HG03139 (cell line): ENCODE data around the gene FAM43A.

Experiments
- ATAC-seq: cut with Tn5 transposase; IDR thresholded peaks from one replicate; pipeline ENCODE4 v1.9.1; 2021; ENCODE audit not compliant: unreplicated experiment

The FAM43A gene

GRCh38 chr3:194707147-194707540 is 21.5 kb downstream of the FAM43A start:
- no peak for ATAC-seq

- ATAC-seq = no peak
These were observed 25.6 kb downstream of the FAM43A start for GRCh38 chr3:194711286-194711685.

DNA sequence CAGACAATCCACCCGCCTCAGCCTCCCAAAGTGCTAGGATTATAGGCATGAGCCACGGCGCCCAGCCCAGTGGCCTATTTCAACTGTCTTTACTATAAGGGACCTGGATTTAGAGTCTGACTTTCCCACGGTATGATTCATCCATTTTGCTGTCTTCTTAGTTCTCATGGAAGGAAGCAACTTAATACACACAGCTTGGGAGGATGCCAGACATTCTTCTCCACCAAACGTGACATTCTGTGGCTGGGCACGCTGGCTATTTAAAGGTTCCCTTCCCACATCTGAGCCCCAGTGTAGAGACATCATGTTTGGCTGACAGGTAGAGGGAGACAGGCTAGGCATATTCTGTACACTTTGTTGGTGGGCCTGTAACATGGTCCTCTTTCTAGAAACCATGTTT is 26.2 kb downstream of the FAM43A start:
- ATAC-seq = no peak

DNA sequence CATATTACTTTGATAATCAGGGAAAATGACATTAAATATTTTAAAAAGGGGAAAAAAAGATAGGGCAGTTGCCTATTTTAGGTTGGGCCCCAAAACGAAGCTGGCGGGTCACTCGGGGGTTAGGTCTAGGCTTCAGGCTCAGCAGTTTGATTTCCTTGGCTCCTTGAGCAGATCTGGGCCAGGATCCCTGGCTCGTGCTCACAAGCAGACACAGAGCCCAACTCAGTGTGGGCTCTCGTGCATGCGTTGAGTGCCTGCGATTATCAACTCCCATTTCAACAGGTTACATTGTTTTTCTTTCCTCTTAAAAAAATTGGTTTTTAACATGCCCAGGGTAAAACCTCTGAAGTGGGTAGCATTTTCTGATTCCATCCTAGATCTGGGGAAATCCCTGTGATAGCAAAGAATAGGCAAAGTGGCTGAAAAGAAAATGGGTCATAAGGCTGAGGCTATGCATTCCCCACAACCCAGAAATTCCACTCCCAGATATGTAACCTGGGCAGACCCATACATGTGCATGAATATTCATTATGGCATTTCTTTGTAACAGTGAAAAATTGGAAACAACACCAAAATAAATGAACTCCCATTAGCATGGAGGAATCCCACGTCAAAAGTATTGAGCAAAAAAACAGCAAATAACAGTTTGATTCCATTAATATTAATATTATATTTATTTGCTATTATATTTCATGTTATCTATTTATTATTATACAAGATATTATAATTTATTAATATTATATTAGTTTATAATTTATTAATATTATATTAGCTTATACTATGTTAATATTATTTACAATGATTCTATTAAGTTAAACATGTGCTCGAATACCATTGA is 27.8 kb downstream of the FAM43A start:
- no peak for ATAC-seq

DNA sequence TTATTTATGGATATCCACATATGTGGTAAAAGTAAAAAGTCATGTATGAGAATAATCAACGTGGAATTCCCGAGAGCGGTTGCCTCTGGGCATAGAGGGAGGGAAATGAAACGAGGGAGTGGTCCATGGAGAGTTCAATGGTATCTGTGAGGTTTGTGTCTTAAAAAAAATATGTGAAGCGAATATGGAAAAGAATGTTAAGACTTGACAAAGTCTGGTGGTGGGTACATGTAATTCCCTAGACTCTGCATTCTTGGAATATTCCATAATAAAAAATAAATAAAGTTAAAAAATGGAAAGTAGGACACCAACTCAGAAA is 28.4 kb downstream of the FAM43A start:
- ATAC-seq = no peak

DNA sequence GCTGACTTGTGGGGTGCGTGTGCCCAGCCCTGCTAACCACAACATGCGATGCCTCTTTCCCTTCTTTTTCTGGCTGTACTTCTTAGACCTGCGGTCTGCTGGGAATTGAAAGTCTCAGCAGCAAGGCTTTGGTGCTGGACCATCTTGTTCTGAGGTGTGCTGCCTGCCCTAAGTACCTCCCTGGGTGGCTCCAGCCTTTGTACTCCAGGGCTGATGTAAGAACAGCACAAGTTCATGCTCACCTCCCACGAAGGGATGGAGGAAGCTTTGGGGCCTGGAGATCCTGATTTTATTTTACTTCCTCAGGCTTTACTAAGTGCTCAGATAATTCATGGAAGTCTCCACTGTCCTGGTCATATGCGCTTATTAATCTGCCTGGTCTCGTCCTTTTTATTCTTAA is 28.9 kb downstream of the FAM43A start:
- no peak for ATAC-seq

DNA sequence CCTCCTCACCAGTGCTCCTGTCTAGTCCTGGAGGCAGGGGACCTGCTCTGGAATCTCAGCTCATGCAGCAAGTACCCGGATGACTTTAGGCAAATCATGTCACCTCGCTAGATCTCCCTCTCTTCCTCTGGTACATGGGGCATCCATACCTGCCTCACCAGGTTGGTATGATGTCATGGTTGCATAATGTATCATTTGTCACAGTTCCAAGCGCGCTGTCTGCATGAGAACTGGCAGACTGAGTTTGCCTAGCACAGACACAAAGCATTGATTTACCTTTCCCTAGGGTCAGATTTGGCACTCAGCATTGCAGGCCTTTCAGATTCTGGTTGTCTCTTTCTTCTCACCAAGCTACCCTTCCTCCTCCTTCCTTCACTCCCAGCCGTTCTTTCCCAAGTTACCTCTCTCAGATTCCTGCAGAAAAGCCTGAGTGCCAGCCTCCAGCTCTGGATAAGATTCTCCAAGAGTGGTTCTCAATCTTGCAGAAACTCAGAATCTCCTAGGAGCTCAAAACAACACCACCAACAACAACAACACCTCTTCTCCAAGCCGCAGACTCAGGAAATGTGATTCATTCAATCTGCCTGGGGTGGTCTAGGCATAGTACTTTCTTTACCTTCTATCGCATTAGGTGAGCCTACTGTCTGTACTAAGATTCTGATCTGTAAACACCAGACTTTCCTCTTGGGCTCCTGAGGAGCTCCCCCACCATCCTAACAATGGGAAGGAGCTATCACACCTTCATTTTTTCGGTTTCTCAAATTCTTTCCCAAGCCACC is 29.5 kb downstream of the FAM43A start:
- no peak for ATAC-seq

GRCh38 chr3:194718079-194718478 is 32.4 kb downstream of the FAM43A start:
- ATAC-seq = no peak

- no peak for ATAC-seq
These were observed 34.4 kb downstream of the FAM43A start for GRCh38 chr3:194720048-194720447.

GRCh38 chr3:194723846-194724618 is 38.3 kb downstream of the FAM43A start:
- ATAC-seq = no peak

GRCh38 chr3:194725346-194725745 is 39.7 kb downstream of the FAM43A start:
- no peak for ATAC-seq

DNA sequence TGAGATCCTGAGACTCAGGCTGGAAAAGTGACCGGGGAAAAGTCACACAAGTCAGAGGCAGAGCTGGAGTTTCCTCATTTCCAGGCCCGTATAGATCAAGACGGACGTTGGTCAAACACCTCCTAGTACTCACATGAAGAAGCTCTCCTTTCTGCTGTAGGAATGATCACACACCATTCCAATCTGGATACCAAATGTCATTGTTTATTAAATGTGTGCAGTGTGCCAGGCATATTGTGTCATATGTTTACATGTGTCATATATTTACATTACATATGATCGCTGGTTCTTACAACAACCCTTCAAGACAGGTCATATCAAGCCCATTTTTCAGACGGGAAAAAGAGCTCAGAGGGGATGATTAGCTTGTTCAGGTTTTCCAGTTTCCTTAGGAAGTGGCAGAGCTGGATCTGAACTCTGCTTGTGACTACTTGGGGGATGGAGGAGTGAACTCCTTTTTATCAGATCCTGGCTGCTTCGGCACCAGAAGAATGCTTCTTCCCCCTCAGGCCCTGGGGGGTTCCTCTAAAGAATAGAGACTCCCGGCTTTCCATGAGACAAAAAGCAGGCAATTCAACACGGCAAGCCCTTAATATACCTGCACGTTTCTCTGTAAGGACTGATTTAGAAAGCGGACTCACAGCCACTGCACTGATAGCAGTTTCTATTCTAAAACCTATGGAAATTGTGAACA is 41.9 kb downstream of the FAM43A start:
- no peak for ATAC-seq

- ATAC-seq = no peak
These were observed 43.3 kb downstream of the FAM43A start for GRCh38 chr3:194728986-194729385.

DNA sequence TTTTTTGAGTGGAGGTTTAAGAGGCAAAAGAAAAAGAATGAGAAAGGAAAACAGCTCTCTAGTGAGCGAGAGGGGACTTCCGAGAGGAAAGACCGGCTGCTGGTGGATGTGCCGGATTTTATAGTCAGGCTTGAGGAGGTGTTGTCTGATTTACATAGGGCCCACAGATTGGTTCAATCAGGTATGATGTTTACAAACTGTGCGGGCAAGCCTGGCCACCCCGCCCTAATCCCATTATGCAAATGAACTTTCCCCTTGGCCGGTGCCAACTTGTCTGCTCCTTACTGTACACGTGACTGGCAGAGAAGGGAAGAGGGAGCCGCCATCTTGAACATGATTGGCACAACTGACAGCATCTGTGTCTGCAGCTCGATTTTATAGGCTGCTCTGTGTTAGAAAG is 44.7 kb downstream of the FAM43A start:
- no peak for ATAC-seq

GRCh38 chr3:194731506-194732073 is 45.9 kb downstream of the FAM43A start:
- ATAC-seq = no peak

DNA sequence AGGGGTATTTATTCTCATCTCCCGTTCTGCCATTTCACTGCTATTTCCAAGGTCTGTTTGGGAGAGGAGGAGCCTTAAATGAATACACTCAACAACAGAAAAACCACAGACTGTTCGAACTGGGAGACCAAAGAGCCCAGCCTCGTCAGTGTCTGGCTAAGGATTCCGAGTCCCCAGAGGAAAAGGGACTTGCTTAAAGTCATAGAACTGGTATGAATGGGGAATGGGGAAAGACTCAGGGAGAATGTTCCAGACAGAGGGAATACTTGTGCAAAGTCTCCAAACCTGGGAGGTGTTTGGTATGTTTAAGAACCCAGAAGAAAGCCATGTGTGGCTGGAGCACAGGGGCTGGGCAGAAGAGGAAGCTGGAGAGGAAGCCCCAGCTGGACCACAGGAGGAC is 46.9 kb downstream of the FAM43A start:
- no peak for ATAC-seq

DNA sequence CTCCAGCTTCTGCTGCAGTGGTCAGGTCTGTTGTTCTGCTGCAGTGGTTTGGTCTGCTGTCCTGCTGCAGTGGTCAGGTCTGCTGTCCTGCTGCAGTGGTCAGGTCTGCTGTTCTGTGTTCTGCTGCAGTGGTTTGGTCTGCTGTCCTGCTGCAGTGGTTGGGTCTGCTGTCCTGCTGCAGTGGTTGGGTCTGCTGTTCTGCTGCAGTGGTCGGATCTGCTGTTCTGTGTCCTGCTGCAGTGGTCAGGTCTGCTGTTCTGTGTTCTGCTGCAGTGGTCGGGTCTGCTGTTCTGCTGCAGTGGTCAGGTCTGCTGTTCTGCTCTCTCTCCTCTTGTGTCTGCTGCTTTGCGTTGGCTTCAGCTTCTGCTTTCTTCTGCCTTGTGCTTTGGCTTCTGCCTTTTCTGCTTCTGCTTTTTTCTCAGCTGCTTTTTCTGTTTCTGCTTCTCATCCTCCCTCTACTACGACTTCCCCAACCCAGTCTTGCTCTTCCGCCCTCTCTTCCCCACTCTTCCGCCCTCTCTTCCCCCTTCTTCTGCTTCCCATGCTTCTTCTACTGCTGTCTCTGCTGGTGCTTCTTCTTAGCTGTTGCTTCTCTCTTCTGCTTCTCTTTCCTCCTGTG is 50.7 kb downstream of the FAM43A start:
- ATAC-seq = no peak

DNA sequence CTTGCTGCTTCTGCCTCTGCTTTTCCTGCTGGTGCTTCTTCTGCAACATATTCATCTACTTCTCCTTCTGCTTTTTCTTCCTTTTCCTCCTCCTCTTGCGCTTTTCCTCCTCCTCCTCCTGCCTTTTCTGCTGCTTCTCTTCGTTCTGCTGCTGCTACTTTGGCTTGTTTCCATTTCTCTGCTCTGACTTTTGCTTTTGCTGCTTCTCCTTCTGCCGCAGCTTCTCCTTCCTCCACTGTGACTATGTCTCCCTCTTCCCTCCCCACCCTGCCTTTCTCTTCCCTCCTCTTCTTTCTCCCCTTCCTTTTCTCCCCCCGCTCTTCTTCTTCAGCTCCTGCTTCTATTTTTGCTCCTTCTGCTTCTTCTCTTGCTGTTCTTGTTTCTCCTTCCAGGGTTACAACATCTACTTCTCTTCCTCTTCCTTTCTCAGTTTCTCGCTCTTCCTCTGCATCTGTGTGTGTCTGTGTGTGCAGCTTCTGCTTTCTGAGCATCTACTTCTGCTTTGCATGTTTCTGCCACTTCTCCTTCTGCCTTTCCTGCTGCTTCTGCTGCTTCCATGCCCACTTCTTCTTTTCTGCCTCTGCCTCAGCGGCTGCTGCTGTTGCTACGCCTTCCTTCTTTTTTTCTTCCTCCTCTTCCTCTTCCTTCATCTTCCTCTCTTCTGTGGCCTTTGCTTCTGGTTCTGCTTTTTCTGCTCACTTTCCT is 51.4 kb downstream of the FAM43A start:
- ATAC-seq = no peak
